HG03060 (cell line): ENCODE measurements around the gene RPN2.

Experiments
- ATAC-seq: cut with Tn5 transposase; IDR thresholded peaks from one replicate; pipeline ENCODE4 v1.9.1; 2021; ENCODE audit warnings: low read depth, moderate number of reproducible peaks; ENCODE audit not compliant: unreplicated experiment

RPN2 gene

DNA sequence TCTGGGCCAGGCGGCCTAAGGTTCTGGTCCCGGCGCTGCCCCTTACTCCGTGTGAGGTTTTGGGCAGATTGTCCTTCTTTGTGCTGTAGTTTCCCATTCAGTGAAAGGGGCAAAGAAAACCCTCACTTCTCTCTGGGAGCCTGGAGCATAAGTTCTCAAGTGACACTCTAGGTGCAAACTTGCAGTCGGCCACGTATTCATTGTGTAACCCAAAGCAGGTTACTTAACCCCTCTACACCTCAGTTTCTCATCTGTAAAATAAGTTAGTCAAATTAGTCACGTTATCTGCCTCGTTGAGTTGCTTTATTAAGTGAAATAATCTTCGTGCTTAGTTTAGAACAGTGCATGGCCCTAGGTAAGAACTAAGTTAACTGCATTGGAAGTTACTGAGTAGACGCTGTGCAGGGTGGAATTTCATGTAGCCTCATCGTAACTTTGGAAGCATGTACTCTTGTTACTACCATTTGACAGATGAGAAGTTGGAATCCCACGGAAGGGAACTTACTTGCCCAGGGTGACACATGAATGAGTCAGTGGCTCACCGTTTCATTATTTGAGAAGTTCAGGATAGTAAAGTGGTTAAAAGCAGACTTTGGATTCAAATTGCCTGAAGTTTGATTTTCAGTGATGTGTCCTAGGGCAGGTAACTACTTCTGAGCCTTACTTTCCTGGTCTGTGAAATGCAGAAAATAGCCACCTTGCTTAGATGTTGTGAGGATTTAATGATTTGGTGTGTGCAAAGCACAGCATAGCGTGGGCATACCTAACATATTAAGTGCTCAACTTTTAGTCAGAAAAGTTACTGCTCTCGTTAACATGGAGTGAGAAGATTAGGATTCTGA is 774 bp downstream of the RPN2 start:
- no peak for ATAC-seq

DNA sequence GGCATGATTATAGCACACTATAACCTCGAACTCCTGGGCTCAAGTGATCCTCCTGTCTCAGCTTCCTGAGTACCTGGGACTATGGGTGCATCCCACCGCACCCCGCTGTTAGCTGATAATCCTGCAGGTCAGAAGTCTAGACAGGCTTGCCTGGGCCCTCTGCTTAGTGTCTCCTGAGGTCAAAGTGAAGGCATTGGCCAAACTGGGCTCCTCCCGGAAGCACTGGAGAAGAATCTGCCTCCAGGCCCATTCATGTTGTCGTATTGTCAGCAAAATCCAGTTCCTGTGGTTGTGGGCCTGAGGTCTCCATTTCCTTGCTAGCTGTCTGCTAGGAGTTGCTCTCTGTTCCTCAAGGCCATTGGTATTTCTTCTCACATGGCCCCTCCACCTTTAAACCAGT is 6.6 kb downstream of the RPN2 start:
- no peak for ATAC-seq

DNA sequence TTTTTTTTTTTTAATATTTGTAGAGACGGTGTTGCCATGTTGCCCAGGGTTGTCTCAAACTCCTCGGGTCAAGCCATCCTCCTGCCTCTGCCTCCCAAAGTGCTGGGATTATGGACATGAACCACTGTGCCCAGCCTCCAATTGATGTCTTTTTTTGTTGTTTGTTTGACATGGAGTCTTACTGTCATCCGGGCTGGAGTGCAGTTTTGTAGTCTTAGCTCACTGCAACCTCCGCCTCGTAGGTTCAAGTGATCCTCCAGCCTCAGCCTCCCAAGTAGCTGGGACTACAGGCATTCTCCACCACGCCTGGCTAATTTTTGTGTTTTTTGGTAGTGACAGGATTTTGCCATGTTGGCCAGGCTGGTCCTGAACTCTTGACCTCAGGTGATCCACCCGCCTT is 9.7 kb downstream of the RPN2 start:
- ATAC-seq = no peak

DNA sequence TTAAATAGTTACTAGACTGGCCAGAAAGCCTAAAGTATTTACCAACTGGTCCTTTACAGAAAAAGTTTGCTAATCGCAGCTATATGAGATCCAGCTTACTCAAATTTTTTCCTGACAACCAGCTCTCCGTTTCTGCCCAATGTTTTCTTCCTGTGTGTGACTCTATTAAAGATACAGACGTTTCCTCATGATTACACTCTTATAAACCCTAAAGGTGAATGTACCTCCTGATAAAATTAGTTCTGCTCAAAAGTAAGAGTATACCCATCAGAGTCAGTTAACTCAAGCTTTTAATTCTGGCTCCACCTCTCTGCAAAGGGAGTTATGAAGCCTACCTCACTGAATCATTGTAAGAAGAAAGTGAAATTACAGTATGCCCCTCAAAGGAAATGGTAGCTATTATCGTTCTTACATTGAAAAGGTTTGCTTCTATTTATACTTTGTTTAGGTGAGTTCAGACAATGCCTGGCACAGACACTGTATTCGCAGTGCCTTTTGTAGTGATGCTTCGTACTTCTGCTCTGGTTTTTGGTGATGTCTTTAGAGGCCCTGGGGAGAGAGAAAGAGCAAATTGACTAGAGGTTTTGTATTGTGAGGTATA is 10.4 kb downstream of the RPN2 start:
- no peak for ATAC-seq

DNA sequence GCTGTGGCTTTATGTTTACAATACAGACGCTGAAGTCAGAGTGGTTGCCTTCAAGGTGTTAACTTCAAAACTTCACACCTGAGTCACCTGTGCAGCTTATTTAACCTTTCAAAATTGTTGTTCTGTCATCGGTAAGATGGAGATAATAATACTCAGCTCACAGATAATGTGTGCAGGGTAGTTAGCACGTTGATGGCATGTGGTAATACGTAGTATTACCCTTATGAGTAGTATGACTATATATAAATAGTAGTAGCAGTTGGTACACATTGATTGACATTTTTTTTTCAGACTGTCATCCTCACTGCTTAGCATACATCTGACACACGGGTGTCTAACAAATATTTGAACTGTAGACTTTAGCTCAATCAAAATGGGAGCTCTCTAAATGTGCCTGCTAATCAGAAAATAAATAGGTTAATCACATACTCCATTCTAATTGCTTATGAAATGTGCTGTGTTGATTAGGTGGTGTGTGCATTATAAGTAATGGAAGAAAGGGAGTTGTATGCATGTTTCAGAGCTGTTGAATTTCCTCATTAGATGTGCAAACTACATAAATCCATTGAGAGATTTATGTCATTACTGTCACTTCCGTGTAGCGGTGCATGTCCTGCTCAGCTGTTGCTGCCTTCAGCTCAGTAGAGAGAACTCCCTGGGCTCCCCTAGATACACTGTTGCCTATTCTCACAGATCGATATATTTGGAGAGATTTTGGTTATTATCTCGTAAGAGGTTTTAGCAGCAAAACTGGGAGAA is 11.4 kb downstream of the RPN2 start:
- ATAC-seq = no peak

DNA sequence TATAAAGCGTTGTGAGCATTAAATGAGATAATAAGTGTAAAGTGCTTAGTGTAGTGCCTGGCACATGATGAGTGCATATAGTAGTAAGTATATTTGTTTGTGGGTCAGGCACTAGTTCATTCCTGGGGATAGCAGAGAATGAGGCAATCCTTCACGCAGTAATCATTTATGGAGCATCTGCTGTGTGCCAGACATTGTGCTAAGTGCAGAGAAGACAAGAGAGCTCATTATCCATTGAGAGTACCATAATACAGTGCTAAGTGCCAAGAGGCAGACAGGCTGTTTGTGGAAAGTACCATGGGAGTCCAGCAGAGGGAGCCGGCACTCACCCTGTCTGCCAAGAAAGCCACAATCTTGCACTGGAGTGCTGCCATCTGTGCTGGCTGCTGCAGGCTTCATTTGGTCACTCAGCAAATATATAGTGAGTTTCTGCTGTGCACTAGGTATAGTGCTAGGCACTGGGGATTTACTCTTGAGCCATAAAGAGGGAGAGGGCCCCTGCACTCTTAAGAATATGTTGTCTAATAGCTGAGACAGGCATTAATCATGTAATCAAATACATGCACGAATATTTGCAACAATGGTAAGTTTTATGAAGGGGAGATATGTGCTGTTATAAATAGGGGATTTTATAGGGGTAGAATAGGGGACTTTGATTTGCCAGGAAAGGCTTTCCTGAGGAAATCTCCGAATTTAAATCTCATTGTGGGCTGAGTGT is 13.2 kb downstream of the RPN2 start:
- ATAC-seq = no peak

DNA sequence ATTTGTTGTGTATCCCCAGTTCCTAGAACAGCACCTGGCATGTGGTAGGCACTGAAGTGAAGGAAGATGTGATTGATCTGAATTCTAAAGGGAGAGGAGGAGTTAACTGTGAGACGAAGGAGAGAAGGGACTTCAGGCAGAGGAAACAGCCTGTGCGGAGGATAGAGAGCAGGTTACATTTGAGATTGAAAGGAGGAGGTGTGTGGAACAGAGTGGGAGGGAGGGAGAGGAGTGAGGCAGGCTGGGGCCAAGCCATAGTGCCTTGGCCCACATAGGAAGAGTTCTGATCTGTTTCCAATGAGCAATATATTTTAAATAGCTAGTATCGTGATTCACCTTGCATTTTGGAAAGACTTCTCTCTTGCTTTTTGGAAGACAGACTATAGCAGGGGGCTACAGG is 14.1 kb downstream of the RPN2 start:
- no peak for ATAC-seq

DNA sequence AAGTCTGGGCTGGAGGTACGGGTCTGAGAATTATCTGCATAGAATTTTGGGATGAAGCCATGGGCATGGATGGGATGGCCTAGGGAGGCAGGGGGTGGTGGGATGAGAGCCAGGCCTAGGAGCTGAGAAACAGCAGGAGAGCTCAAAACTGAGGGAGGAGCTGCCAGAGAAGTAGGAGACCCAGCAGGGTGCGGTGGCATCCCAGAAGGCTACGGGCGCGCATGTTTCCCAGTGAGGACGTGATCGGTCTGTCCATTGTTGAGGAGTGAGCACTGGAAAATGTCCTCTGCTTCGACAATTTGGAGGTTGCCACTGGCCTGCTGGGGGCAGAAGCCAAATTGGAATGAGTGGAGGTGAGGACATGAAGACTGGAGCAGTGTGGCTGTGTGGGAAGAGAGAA is 14.7 kb downstream of the RPN2 start:
- ATAC-seq = no peak

DNA sequence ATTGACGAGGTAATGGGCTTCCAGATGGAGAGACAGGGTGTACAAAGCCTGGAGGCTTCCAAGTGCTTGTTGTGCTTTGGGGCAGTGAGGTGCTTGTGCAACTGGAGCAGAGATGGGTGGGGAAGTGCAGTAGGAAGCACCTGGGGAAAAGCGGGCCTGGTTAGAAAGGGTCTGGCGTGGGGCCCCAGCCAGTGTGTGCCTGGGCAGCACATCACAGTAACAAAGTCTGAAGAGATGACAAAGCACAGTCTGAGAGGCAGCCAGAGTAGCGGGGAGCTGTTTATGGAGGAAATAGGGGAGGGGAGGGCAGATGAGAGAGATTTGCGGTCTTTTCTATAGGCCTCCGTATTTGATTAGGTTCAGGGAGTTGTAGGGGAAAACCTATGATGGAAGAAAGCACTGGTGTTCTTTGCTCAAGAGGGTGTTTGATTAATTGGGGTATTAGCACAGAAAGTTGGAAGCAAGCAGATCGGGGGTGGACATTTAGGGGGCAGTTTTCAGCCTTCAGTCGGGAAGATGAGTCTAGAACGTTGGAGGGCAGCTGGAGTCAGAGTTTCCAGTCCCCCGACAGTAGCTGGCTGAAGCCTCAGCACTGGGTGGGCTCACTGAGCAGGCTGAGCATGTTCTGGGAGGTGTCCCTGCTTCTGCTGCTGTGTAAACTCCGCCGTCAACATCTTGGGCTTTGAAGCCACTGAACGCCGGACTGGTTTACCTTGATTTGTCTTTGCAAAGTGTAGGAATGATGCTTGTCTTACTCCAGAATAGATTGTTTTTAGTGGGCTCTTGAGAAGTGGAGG is 15.7 kb downstream of the RPN2 start:
- ATAC-seq = no peak

DNA sequence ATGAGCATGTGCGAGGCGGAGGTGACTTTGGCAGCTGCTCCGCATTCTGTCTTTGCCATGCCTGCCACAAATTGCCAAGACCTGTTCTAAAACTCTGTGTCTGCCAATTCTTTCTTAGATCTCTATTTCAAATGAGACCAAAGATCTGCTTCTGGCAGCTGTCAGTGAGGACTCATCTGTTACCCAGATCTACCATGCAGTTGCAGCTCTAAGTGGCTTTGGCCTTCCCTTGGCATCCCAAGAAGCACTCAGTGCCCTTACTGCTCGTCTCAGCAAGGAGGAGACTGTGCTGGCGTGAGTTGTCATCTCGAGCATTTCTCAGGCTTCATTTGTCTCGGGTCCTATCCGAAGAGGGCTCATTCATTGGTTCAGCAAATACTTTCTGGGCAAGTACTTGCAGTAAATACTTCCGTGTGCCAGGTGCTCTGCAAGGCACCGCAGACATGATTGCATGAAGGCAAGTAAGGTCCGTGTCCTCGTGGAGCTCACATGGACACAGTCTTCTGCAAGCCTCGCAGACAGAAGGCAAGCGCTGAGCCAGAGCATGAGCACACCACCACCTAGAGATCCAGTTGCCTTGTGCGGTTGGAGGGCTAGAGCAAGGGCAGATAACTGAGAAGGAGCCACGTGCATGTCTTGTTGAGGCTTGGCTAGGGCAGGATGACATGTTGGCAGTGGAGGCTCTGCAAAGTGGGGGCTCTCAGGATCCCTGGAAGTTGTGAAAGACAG is 20.0 kb downstream of the RPN2 start:
- ATAC-seq = no peak

DNA sequence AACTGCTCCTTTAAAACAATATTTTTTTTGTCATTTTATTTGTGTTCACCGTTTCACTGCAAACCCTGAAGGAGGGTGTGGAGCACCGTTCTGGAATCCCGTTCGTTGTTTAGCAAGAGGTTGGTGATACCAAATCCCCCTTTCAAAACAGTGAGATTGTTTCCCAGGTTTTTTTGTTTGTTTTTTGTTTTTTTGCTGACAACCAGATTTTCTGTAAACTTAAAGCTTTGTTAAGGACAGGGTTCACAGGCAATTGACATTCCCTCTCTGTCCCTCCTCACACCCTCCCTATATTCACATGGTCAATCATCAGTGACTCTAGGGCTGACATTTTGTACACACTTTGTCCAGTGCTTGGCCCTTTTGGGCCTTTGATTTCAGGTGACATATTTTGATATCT is 21.2 kb downstream of the RPN2 start:
- no peak for ATAC-seq

DNA sequence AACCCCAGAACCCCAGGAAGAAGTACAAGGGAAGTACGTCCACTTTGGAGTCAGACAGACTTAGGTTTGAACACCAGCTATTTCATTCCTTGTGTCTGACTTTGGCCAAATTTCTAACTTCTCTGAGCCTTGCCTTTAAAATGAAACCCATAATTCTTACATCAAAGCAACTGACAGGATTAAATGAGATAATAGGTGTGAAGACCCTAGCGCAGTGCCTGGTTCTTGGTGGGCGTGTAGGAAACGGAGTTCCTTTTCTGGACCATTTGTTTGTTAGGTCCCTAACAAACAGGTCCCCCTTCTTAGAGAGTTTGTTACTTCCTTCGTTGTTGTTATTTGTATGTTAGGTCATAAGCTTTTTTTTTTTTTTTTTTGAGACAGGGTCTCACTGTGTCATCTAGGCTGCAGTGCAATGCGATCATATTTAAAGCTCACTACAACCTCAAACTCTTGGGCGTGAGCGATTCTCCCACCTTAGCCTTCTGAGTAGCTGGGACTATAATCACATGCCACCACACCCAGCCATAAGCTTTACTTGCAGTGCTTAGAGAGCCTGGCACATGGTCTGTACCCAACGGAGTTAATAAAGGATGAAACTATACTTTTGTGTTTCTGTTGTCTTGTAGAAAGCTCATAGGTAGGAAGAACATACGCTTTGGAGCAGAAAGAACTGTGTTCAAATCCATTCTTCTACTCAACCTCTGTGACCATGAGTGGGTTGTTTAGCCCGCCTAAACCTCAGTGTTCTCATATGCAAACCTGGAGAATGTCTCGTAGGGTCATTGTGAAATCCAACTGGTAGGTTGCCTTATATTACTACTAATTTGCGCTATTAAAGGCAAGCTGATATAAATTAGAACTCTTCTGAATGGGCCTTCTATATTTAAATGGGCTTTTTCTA is 22.0 kb downstream of the RPN2 start:
- no peak for ATAC-seq

DNA sequence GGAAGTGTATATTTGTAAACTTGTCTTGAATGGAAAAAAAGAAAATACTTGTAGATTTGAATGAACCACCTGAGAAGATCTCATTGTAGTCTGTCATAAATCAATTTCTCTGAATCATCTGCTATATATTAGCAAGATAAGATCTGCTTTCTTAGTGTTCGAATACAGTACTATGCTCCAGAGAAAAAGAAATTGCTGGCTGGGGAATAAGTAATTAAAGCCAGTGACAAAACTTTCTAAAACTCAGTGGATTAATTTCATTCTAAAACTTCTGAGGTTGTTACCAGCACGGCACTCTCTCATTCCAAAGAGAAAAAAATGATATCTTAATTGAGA is 22.7 kb downstream of the RPN2 start:
- ATAC-seq = no peak

DNA sequence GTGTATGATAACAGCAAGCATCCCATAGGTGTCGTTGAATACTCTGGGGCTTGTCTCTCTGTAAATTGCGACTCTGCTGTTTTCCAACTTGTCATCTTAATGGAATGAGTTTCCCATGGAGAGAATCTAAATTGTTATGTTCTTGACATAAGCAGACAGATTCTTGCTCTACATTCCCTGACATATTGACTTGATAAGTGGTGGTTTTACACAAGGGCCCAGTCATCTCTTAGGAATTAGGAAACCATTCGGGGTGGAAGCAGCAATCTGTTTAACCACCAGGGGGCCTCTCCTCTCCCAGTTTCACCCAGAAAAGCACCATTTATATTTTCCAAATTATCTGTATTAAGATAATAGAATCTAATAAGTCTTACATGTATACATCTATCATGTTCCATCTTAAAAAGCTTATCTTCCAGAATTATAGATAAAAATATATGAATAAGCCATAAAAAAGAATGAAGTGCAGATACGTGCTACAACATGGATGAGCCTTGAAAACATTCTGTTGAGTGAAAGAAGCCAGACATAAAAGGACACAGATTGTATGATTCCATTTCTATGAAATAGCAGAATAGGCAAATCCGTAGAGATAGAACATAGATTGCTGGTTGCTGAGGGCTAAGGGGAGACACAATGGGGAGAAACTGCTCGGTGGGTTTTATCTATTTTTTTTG is 23.3 kb downstream of the RPN2 start:
- ATAC-seq = no peak

DNA sequence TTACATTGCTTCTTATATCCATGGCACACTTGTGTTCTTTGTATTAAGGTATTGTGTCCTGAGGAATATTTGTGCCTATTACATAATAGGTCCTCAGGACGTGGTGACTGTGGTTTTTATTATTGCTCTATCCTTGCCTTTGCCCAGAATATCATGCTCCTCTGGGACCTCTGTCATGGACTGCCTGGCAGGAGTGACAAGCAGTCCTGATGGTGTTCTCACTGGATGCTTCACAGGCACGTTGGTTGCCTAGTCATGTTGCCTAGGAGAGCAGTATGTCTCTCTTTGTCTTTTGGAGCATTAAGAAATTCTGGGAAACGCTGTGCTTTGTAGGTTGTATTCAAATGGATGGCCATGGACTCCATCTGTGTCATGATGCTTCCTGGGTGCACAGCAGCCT is 24.9 kb downstream of the RPN2 start:
- no peak for ATAC-seq

DNA sequence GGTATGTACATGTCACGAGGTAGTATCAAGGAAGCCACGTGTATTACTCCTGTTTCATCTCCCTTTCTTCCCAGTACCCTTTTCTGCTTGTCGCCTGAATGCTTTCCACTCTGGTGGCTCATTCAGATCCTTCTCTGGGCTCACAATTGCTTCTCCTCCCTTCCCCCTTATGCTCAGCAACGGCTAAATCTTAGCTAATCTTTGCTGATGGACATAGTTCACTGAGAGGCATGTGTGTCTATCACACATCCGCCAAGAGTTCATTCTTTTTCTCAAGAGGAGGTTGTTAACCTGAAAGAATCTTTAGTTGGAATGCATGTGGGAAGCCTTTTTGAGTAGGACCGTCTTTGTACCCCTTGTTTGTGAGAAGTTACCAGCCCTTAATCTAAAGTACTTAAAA is 26.0 kb downstream of the RPN2 start:
- ATAC-seq = no peak

DNA sequence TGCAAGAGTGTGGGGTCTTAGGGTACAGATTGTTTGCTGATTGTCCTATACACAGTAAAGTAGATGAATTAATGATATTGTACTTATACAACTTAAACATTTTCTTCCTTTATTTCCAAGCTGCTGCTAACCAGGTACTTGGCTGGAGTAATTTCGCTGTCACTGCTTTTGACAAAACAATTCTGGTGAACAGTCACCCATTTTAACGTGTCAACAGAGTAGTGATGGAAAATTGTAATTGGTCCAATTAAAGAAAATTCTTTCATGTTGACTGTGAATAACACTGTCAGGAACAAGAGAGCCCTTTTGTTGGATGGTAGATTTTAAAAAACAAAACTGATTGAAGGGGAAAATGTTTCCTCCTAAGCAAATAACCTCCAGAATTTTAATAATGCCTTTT is 26.7 kb downstream of the RPN2 start:
- no peak for ATAC-seq

DNA sequence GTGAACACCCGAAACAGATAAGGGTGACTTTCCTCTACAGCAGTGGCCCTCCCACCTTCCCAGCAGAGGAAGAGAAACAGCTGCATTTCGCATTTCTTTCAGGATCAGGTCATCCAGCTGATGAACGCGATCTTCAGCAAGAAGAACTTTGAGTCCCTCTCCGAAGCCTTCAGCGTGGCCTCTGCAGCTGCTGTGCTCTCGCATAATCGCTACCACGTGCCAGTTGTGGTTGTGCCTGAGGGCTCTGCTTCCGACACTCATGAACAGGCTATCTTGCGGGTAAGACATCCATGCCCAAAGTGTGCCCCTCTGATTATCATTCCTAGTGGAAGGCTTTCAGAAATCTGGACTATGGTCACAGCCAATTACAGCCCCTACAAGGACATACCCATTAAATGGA is 28.0 kb downstream of the RPN2 start:
- no peak for ATAC-seq
